ENCODE results near the gene KCTD12.

The KCTD12 gene

DNA sequence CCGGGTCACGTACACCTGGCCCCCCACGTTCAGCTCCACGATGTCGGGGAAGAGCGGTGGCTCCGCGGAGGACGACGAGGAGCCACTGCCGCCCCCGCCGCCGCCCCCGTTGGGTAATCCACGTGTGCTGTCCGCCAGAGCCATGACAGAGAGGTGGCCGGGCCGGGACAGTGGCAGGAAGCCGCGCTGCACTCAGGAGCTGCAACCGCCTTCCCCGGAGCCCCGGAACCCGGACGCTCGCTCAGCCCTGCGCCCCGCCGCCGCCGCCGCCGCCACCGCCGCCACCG is 257 bp downstream of the KCTD12 start:
- no peak for DNase-seq

DNA sequence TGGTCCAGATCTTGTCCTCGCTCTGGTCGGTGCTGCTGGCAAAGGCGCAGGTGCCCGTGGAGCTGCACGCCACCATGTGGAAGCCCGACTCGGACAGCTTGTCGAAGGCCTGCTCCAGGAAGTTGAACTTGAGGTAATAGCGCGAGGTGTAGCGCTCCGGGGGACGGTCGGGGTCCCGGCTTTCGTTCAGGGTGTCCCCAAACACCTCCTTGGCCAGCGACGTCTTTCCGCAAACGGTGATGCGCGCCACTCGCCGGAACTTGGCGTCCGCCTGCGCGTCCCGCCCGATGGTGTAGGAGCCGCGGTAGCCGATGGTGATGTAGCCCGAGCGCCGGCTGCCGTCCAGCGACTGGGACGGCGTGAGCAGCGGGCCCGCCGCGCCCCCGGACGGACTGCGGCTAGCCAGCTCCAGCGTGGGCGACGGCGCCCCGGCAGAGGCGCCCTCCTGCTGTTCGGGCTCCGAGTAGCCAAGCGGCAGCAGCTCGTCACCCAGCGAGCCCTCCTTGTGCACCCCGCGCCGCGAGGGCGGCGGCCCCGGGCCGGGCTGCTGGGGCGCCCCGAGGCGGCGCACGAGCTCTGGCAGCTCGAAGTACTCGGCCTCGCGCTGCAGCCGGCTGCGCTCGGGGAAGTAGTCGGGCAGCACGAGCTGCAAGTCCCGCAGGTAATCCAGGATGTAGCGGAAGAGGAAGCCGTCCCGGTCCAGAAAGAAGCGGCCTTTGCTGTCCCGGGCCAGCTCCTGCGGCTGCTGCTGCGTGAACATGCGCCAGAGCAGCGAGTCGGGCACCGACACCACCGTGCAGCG is 801 bp downstream of the KCTD12 start:
- peak; percentile 17 for DNase-seq

DNA sequence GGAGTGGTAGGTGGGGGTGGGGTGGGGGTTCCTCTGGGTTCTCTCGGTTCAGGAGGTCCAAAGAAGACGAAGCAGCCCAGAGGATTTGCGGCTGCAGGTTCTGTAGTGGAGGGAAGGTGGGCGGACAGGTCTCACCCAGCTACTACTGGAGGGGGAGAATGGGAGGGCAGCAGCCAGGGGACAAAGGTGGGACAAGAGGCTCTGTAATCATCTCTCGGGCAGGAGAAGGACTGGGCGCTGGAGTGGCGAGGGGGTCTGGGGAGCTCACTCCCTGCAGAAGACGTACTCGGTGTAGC is 1.4 kb downstream of the KCTD12 start:
- no peak for DNase-seq

DNA sequence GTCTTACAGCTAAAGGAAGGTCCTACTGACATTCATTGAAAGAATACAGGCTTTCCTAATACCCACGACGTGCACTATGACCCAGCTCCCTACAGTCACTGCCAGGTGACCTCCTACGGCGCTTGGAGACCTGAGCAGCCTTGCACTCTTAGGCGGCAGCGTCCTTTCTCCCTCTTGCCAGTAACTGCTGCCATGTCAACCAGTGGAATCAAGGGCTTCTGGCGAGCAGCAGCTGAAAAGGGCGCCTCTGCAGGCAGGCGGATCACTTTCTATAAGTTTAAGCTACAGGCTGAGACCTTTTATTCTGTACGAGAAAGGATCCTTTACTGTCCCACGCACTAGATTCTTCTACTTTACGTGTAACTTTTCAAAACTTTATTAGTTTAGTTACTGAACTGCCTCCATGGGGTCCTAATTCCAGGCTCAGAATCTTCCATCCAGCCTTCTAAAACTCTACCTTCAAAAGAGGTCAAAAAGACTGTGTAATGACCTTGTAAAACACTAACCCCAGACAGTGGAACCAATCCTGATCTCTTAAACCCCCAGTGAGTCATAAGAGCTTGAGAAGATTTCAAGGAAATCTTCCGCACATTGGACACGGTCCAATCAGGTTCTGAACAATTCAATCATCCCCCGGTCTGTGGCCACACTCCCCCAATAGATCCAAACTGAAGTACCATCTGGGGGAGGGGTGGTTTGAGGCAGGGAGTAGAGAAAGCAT is 1.9 kb downstream of the KCTD12 start:
- DNase-seq = no peak

DNA sequence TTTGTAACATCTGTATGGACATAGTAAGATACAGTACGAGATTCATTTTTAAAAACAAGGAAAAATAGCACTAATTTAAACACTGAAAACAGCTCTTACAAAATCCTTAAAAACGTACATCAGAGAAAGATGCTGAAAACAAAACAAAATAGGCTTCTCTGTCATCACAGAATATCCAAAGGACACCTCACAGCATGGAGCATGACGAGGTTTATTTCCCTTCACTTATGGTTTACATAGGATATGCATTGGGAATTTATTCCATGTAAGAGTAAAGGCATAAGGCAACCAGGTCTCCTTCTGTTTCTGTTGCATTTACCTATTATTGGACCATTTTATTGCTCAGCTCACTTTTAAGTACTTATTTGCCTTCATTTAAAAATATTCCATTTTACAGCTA is 3.0 kb downstream of the KCTD12 start:
- no peak for DNase-seq

DNA sequence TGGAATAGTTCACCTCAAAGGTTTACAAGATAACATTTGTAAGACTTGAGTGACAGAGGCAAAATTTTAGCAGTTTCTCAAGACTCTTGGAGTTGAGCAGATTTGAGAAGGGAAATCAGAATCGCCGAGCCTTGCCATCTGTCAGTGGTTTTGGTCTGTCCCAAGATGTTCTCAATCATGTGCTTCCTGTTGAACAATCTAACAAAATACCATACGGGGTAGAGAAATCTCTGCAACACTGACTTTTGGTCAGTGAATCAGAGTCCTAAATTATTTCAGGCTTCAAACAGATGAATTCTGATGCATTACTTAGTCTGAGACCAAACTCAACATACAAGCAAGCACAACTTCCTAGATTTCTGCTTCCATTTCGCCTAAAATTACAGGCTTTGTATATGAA is 3.8 kb downstream of the KCTD12 start:
- no peak for DNase-seq

DNA sequence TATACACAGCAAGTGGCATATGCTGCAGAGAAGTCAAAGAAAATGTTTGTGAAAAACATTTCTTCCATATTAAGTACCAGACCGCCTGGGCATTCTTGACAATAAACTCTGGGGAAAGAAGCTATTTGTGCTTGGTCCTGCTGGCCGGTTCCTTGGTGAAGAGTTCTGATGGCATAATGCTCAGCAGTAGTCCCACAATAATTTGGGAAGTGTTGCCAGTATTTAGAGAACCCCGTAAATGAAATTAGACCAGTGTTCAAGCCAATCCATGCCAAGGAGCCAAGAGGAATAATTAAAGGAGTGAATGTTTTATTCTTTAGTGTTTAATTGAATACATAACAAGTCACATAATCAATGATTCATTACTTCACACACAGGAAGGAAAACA is 6.3 kb downstream of the KCTD12 start:
- no peak for DNase-seq

DNA sequence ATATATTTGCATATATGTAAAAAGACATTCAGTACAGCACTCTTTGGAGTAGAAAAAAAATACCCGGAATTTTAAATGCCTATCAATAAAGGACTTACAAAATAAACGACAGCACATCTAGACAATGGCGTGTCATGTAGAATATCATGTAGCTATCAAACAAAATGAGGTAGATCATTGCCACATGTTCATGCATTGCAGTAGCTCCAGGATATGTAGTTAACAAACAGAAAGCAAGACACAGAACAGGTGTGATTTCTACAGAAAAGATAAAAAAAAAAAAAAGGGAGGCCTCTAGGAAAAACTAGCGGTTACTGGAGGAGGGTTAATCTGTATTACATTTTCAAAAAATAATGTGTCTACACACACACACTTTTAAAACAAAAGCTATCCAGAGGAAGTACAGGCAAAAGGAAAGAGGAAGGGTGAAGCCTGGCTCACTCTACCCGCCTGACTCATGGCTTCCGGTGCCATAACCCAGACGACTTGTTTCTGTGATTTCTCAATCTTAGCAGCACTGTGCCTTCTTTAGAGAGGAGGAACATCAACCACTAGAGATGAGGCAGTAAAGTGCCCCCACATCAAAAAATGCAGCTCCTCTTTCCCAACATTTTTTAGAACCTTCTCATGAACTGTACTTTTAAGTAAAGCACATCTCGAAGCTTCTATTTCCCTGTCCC is 6.9 kb downstream of the KCTD12 start:
- no peak for DNase-seq

DNA sequence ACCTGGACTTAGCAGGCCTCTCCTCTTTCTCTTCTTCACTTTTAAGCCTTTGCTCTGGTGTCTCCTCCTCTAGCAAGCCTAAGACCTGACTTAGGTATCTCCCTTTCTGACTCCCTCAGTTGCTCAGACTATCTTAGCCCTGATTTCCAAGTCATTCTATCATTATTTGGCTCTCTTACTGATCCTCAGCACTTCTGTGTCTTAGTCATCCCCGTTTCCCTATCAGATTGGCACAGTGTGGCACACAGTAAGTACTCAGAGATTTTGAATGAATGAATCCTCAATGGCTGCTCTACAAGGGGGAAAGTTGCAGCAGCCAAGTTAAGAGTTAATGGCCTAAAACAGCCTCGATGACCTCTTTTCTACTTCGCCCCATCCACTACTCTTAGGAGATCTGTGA is 8.2 kb downstream of the KCTD12 start:
- DNase-seq = no peak

DNA sequence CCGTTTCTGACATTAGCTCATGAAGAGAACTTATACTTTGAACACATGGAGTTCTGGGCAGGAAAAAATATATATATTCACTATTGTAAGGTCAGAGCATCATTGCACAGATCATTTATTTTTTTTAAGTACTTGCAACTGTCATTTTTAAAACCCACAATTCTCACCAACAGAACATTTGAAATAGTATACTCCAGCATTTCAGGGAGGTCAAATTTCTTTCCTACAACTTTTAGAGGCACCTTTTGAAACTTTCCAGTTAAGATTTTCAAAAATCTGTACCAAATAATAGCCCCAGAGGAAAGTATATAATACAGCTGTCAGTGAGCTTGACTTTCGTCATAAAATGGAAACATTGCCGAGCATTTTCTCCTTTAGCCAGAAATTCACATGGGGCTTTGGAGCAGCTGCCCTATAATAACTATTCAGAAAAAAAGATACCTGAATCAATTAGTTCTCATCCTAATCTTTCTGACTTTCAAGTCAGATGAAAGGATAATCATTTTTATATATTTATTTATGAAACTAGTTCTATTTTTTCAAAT is 10.9 kb downstream of the KCTD12 start:
- no peak for DNase-seq

DNA sequence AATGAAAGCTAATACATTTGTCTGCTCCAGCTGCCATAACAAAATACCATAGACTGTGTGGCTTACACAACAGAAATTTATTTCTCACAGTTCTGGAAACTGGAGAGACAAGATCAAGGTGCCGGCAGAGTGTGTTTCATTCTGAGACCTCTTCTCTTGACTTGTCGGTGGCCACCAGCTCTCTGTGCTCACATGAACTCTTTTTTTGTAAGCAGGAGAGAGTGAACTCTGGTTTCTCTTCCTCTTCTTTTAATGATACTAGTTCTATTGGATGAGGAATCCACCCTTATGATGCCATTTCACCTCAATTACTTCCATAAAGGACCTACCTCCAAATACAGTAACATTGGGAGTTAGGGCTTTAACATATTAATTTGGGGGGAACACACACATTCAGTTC is 11.7 kb downstream of the KCTD12 start:
- no peak for DNase-seq

DNA sequence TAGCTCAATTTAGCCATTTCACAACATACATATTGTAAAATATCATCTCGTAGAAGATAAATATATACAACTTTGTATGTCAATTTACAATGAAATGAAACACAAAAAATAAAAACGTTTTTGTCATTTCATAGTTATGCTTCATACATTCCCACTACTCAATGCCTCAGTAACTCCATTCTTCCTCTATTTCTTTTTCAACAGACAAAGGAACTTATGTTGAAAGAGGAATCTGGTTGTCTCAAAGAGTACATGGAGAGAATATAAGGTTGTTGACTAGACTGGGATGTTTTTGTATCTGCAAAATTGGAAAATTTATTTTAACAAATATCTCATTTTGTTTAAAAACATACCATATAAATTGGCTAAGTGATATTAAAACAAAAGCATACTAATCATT is 12.8 kb downstream of the KCTD12 start:
- DNase-seq = no peak

DNA sequence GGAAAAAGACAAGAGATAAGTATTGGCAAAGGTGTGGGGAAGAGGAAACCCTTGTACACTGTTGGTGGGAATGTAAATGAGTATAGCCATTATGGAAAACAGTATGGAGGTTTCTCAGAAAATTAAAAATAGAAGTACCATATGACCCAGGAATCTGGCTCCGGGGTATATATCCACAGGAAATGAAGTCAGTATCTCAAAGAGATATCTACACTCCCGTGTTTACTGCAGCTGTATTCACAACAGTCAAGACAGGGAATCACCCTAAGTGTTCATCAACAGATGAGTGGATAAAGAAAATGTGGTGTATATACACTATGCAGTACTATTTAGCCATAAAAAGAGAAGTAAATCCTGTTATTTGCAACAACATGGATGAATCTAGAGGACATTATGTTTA is 13.5 kb downstream of the KCTD12 start:
- no peak for DNase-seq

DNA sequence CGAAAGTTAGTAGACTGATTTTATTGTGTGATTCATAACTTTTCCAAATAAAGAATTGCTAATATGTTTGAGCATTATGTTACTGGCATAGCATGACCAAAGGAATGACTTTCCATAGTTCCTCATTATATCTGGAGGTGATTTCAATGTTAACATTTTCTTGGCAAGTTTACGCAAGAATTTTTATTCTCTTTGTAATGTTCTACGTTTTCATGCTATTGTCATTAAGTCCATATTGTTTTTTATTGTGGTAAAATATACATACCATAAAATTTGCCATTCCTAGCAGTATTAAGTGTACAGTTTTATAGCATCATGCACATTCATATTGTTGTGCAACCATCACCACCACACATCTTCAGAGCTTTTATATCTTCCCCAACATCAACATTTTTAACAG is 14.8 kb downstream of the KCTD12 start:
- DNase-seq = no peak

DNA sequence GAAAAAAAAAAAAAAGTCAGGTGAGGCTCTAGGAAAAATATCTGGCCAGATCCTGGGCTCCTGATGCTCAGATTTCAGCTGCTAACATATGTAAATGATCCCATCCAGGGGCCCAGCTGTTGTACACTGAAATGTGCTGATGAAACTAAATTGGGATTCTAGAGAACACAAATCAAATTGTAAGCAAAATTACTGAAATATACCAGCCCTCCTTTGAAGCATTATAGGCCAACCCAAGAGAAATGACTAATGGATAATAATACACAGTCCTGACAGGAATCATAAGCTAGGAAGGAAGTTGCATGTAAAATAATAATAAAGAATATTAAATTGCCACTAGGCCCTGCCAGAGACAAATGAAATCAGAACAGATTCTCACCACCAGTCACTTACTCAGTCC is 17.8 kb downstream of the KCTD12 start:
- DNase-seq = no peak

DNA sequence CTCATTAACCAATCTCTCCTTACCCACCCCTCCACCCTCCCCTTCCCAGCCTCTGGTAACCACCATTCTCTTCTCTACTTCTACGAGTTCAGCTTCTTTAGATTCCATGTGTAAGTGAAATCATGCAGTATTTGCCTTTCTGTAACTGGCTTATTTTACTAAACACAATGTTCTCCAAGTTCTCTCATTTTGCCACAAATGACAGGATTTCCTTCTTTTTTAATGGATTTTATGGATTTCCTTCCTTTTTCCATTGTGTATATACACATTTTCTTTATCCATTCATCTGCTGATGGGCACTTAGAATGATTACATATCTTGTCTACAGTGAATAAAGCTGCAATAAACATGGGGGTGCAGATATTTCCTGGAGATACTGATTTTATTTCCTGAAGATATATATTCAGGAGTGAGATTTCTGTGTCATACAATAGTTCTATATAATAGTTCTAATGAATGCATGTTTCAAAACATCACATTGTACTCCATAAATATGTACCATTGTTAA is 20.2 kb downstream of the KCTD12 start:
- no peak for DNase-seq

DNA sequence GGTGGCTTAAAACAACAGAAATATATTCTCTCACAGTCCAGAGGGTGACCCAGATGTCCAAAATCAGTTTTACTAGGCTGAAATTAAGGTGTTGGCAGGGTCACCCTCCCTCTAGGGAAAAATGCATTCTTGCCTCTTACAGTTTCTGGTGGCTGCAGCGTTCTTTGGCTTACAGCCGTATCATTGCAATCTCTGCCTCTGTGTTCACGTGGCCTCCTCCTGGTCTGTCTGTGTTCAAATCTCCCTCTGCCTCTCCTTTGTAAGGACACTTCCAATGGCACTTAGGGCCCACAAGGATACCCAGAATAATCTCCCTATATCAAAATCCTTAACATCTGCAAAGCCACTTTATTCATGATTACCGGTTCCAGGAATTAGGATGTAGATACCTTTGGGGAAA is 21.1 kb downstream of the KCTD12 start:
- no peak for DNase-seq

DNA sequence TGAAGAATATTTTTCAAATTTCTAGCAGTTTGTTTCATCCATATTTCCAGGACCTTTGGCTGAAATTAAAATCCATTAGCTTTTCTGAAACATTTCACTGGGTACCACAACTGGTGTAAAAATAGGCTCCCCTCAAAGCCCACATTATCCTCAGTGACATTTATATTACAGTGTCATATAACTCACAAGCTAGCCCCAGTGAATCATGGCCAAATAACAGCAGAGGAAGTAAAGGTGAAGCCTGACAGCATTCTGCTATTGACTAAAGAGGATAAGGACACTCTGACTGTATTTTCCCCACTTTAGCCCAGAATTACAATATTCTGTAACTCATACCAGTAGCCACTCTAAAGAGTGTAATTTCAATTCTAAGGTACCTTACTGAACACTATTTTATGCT is 21.9 kb downstream of the KCTD12 start:
- DNase-seq = no peak

DNA sequence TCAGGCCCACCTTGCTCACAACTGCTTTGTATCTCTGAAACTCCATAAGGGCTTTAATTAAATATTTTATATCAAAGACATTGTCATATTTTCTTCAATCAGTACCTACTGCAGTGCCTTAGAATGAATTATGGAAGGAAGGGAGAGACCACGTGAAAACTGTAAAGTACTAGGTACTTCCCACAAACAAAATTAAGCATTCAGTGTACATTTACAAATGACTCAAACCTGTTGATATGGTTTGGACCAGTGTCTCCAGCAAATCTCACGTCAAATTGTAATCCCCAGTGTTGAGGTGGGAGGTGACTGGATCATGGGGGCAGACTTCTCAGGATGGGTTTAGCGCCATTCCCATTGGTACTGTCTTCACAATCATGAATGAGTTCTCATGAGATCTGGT is 23.2 kb downstream of the KCTD12 start:
- no peak for DNase-seq

DNA sequence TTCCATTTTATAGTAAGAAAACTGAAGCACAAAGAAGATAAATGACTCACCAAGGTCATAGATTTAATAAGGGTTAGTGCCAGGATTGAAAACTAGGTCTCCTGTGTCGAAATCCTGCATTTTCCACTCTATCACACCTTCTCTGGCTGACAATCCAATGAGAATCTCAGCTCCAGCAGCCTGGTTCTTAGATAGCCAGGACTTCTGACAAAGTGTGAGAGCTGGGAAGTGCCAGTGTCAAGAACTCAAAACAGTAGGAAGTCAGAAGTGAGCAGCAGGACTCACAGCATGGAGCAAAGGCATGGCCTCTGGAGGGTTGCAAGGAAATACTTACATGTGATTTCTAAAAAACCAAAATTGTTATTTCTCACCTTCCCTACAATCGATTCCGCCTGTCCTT is 24.3 kb downstream of the KCTD12 start:
- no peak for DNase-seq

DNA sequence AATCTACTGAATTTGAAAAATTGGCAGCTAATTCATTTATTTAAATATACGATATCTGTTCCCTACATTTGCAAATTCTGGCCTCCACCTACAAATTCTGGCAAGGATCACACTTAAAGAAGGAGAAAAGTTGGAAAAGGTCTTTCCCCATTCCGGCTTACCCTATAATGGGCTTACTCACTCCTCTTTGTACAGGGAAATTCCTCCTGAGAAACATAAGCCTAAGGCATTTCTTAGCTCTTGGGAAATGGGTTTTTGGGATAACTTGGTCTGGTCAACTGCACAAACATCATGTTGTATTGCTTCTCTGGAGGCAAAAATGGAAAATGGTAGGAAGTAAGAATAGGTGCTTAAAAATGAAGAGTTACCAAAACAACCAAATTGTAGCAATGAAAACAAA is 25.5 kb downstream of the KCTD12 start:
- DNase-seq = no peak

DNA sequence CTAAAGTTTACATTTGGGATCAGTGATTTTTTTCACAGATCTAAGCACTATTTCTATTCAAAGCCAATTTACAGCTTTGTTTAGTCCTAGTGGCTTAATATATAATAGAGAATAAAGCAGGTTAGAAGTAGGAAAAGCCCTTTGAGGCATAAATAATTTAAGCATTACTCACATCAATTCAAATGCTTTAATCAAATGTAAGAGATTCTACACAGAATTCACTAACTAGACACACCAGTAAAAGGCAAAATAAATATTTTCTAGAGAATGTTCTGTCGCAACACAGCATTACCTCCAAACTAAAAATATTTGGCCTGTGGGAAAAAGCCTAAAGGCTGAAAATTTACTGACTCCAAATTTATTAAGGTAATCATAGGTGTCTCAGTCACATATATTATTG is 31.3 kb downstream of the KCTD12 start:
- no peak for DNase-seq

DNA sequence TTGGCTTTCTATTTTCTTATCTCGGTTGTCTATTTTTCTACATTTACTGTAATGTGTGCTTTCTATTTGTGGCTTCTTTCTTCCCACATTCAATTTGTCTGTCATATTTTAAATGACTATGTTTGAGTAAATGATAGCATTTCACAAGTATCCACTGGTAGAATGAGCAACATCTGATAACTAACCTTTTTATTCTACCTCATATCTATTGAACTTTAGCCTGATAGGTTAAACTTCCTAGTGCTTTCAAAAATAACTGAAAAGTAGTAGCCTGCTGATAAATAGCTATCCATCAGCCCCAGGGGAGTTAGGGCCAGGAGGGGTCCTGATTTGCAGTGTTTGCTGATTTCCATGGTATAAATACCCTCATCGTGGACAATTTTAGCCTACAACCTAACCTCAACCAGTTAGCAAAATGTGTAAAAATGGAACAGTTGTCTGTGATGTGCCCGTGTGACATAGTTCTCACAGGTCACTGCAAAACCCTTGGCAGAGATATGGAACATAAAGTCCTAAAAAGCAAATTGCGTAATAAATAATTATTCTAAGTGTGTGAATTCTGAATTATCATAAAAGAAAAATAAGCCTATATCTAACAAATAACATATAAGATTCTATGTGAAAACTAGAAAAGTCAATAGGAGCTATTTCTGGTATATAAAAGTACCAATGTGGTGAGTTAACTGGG is 32.1 kb downstream of the KCTD12 start:
- no peak for DNase-seq

DNA sequence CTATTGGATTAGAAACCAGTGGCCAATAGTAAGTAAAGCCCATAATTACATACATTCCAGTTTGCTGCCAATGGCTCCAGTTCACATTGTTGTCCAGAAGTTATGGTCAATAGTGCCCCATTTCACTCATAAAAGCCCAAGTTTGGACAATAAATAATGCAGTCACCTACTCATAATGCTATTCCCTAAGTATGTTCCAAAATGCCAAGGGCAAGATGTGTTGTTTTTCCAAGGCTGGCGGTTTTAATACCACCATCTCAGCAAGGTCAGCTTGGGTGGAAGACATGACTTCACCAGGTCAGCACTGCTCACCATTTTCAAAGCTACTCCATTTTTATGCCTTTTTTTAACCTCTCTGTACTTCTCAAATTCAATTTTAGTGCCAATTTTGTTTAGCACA is 32.7 kb downstream of the KCTD12 start:
- no peak for DNase-seq
